Epithelial cell of proximal tubule (primary cell): ENCODE data around the gene CCNG2. TPM values are rescaled to one million over a fixed set of nuclear protein-coding genes. Genes with fewer than 3 reads are reported as not detected.

Experiments used
- DNase-seq: peaks from one replicate; pipeline ENCODE4 v3.0.0-alpha.2; 2011; ENCODE audit warnings: low read depth
- H3K4me3 ChIP-seq: 2 replicates; pipeline ENCODE4 v1.5.1; 2011; ENCODE audit warnings: low read depth, mild to moderate bottlenecking, low read length
- total RNA-seq: library from RNA; depleted of rRNA; stranded (reverse); fragments of >200 nt; gene quantifications from 2 replicates; pipeline ENCODE4 v1.2.3, GENCODE V29; 2015
- TF ChIP-seq, protein P1 (sequence below): conservative IDR thresholded peaks from 2 replicates; pipeline ENCODE4 v1.5.1; 2012; ENCODE audit warnings: low read depth, mild to moderate bottlenecking, low read length

The CCNG2 gene
- total RNA-seq, 1 donor from 2014 or later, result 22.1 TPM

DNA sequence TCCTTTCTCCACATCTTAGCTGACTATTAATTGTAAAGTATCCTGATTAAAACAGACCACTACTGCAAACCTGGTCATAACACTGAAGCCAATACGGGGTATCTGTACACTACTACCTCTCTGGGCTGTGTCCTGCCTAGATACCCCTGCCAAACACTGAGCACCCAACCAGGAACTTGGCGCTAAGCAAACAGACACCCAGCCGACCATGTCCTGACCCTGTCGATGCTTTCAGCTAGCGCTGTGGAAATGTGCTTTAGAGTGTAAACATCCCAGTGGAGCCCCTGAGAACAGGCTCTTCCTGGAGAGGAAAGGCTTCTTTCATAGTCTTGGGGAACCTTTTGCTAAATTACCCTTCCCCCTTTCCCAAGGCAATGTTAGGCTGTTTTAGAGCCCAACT, 52.9 kb downstream of the CCNG2 start:
- DNase-seq, result no peak
- TF ChIP-seq, protein P1, sequence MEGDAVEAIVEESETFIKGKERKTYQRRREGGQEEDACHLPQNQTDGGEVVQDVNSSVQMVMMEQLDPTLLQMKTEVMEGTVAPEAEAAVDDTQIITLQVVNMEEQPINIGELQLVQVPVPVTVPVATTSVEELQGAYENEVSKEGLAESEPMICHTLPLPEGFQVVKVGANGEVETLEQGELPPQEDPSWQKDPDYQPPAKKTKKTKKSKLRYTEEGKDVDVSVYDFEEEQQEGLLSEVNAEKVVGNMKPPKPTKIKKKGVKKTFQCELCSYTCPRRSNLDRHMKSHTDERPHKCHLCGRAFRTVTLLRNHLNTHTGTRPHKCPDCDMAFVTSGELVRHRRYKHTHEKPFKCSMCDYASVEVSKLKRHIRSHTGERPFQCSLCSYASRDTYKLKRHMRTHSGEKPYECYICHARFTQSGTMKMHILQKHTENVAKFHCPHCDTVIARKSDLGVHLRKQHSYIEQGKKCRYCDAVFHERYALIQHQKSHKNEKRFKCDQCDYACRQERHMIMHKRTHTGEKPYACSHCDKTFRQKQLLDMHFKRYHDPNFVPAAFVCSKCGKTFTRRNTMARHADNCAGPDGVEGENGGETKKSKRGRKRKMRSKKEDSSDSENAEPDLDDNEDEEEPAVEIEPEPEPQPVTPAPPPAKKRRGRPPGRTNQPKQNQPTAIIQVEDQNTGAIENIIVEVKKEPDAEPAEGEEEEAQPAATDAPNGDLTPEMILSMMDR, result no peak
- no peak overlapping the region for H3K4me3 ChIP-seq

DNA sequence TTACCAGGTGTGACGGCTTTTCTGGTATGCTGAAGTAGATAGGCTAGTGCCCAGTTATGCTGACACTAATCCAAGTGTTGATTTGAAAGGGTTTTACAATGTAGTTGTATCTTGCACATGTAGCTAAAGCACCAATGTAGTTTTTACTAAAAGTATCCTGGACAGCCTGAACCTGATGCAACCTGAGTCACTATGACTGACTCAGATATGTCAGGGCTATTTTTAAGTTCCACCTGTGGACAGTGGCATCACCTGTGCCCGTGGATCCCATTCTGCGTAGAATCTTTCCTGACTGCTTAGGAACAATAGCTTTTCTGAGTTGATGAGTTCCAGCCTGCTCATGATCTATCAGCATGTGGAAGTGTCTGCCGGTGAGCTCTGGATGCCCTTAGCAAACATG, 58.1 kb downstream of the CCNG2 start:
- no peak overlapping the region for H3K4me3 ChIP-seq
- TF ChIP-seq, protein P1, result no peak
- DNase-seq, result no peak

DNA sequence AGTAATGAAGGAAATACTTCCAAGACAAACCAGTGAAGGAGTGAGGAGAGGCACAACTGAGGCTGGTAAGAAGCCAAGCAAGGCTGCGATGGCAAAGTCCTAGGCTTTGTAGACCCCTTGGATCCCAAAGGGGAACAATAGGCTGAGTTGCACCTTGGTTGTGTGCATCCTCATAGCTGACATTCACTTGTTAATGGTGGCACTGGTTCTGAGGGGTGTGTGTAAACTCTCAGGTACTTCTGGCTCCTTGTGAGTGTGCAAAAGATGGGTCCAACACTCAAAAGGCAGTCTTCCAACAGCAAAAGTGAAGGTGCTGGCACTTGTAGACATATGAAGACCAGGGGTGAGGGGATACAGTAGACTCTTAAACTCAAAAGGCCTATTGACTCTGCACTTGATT, 60.5 kb downstream of the CCNG2 start:
- DNase-seq, result no peak
- TF ChIP-seq, protein P1, result no peak
- no peak overlapping the region for H3K4me3 ChIP-seq

DNA sequence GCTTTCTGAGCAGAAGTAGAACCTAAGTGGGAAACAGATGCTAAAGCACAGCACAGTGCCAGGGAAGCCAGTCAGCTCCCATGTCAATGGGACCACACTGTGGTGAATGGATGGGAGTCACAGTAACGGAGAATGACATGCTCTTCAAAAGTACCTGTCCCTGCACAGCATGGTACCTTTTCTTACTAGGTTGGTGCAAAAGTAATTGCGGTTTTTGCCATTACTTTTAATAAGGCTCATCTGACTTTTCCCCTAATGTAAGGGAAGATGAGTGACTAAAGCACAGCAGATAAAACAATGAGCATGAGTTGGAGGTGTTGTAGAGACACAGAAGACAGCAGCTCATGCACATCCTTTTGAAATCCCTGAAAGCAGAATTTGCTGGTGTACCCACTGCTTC, 62.3 kb downstream of the CCNG2 start:
- no peak overlapping the region for H3K4me3 ChIP-seq
- TF ChIP-seq, protein P1, result no peak
- no peak for DNase-seq

Other genes with a start within 250 kb of the CCNG2 start
- gene SEPTIN11, start 207.5 kb upstream of the CCNG2 start, total RNA-seq, result 86.7 and 109 TPM in 2 replicates
- gene CCNI, start 81.2 kb upstream of the CCNG2 start, total RNA-seq, result 116 and 200 TPM in 2 replicates